Caco-2 (cell line): Measurements from ENCODE around the gene PRR35. TPM values are rescaled to one million over a fixed set of nuclear protein-coding genes. Genes with fewer than 3 reads are reported as not detected.

Source experiments
- BruUV-seq: library from RNA; stranded (reverse); fragments of 400-500 nt; replicated peaks from 2 replicates; lab custom pipeline; 2021; lab: Mats Ljungman, UMichigan
- CTCF ChIA-PET: fragments of 300-600 bp; sonication (Branson Sonifier 250); formaldehyde crosslinking; loops from one replicate; lab custom pipeline; 2022; ENCODE audit warnings: antibody characterized with exemption; lab: Charles Lee
- POLR2A ChIA-PET: fragments of 300-600 bp; sonication (Branson Sonifier 250); formaldehyde crosslinking; loops from one replicate; lab custom pipeline; 2022; ENCODE audit warnings: antibody characterized with exemption; lab: Charles Lee
- DNase-seq, 2 experiments: peaks; one replicate each; pipeline versions ENCODE4 v3.0.0 to v3.0.0-alpha.2; 2020 to 2022
- H3K27me3 ChIP-seq: replicated peaks from 2 replicates; pipeline ENCODE4 v1.6.0; 2011; ENCODE audit warnings: low read length; ENCODE audit not compliant: control insufficient read depth, insufficient read depth
- H3K36me3 ChIP-seq: 2 replicates; pipeline ENCODE4 v1.5.1; 2011; ENCODE audit warnings: low read length; ENCODE audit not compliant: control insufficient read depth, insufficient read depth
- H3K4me1 ChIP-seq: fragments of 250-450 bp; sonication (Bioruptor Pico); 2 replicates; pipeline ENCODE4 v1.5.1; 2020; ENCODE audit warnings: mild to moderate bottlenecking
- H3K4me3 ChIP-seq: 2 replicates; pipeline ENCODE4 v1.5.1; 2011; ENCODE audit warnings: low read depth, mild to moderate bottlenecking, control low read depth, low read length
- H3K9me3 ChIP-seq: fragments of 250-450 bp; sonication (Bioruptor Pico); 2 replicates; pipeline ENCODE4 v1.5.1; 2020; ENCODE audit warnings: mild to moderate bottlenecking, moderate library complexity
- H3K27ac Mint-ChIP-seq: one replicate; pipeline ENCODE4 v1.8.0; 2022; ENCODE audit warnings: mixed read lengths; ENCODE audit not compliant: unreplicated experiment
- H3K27me3 Mint-ChIP-seq: one replicate; pipeline ENCODE4 v1.8.0; 2022; ENCODE audit warnings: mixed read lengths; ENCODE audit not compliant: insufficient read depth, unreplicated experiment
- H3K36me3 Mint-ChIP-seq: one replicate; pipeline ENCODE4 v1.8.0; 2022; ENCODE audit warnings: mild to moderate bottlenecking, mixed read lengths; ENCODE audit not compliant: insufficient read depth, unreplicated experiment
- H3K4me1 Mint-ChIP-seq: one replicate; pipeline ENCODE4 v1.8.0; 2022; ENCODE audit warnings: low read depth, mixed read lengths; ENCODE audit not compliant: unreplicated experiment
- H3K4me3 Mint-ChIP-seq: one replicate; pipeline ENCODE4 v1.8.0; 2022; ENCODE audit warnings: mild to moderate bottlenecking, moderate library complexity, mixed read lengths; ENCODE audit not compliant: unreplicated experiment
- H3K9me3 Mint-ChIP-seq: one replicate; pipeline ENCODE4 v1.8.0; 2022; ENCODE audit warnings: mixed read lengths; ENCODE audit not compliant: unreplicated experiment
- CTCF ChIP-seq, 2 experiments: fragments of 200-600 bp in 1 of 2; IDR thresholded peaks; 1 replicate in 1 of 2; 2 replicates in 1 of 2; pipeline versions ENCODE4 v1.5.1 to v1.8.0; 2011 to 2022; ENCODE audit warnings: antibody characterized with exemption in 1 of 2, control low read depth in 1 of 2, inconsistent platforms in 1 of 2, low read depth in 1 of 2, low read length in 1 of 2, mild to moderate bottlenecking in 1 of 2, moderate library complexity in 1 of 2; ENCODE audit not compliant: insufficient read depth in 1 of 2, severe bottlenecking in 1 of 2, unreplicated experiment in 1 of 2
- intact Hi-C: fragments of 100-400 bp; cut with micrococcal nuclease; formaldehyde crosslinking; loops from one replicate; pipeline ENCODE4 v1.10.0; 2022; ENCODE audit not compliant: unreplicated experiment
- total RNA-seq: library from RNA; stranded (reverse); gene quantifications from 2 replicates; pipeline ENCODE4 v1.2.3, GENCODE V29; 2022

PRR35 gene
- total RNA-seq, 1 experiment from 2014 or later, result not detected

- Histone ChIP-seq H3K4me1 (no peaks in the 10 kb centered on the region), H3K27me3 (no peaks in the 10 kb centered on the region), H3K9me3 (no peaks in the 10 kb centered on the region), H3K36me3 (no peaks in the 10 kb centered on the region), H3K4me3 (no peak overlapping the region)
- BruUV-seq, result no TSS peak
- Mint-ChIP-seq H3K9me3 (no peaks in the 10 kb centered on the region), H3K27ac (no peak overlapping the region), H3K4me1 (peaks cover 12% of the 10 kb centered on the region), H3K4me3 (no peak overlapping the region), H3K36me3 (peaks cover 6% of the 10 kb centered on the region), H3K27me3 (no peaks in the 10 kb centered on the region)
- no peak for TF ChIP-seq CTCF (IDR thresholded peaks at IDR 0.05; ENCODE audit: insufficient read depth in 1 of 2, low read depth in 1 of 2, low read length in 1 of 2, severe bottlenecking in 1 of 2, unreplicated experiment in 1 of 2)
- ChIA-PET CTCF (no interaction called here), POLR2A (no interaction called here)
- intact Hi-C loops, result no loop called here
- no peak for DNase-seq
These were observed 15.4 kb downstream of the PRR35 start for GRCh38 chr16:575354-576196.

GRCh38 chr16:576197-576822 is 16.1 kb downstream of the PRR35 start:
- Mint-ChIP-seq H3K27me3 (no peaks in the 10 kb centered on the region), H3K36me3 (peaks cover 6% of the 10 kb centered on the region), H3K9me3 (no peaks in the 10 kb centered on the region), H3K4me1 (peaks cover 6% of the 10 kb centered on the region), H3K4me3 (no peak overlapping the region), H3K27ac (no peak overlapping the region)
- no TSS peak for BruUV-seq
- no peaks in the 10 kb centered on the region for H3K36me3 ChIP-seq
- H3K4me3 ChIP-seq, result no peak overlapping the region
- no peaks in the 10 kb centered on the region for H3K9me3 ChIP-seq
- CTCF ChIA-PET, result interaction anchor here (0.5 to 1.2 kb wide), 2 partner anchors 8 to 9 kb away, joined by 3 to 6 read pairs; no protein-coding TSS in a partner anchor
- no peaks in the 10 kb centered on the region for H3K4me1 ChIP-seq
- POLR2A ChIA-PET, result no interaction called here
- H3K27me3 ChIP-seq, result no peaks in the 10 kb centered on the region
- intact Hi-C loops, result no loop called here
- TF ChIP-seq CTCF (IDR thresholded peaks at IDR 0.05; ENCODE audit: insufficient read depth in 1 of 2, low read depth in 1 of 2, low read length in 1 of 2, severe bottlenecking in 1 of 2, unreplicated experiment in 1 of 2), result no peak
- DNase-seq, result no peak

GRCh38 chr16:576823-577201 is 16.6 kb downstream of the PRR35 start:
- no peak for DNase-seq
- no peaks in the 10 kb centered on the region for H3K27me3 ChIP-seq
- intact Hi-C loops, result no loop called here
- TF ChIP-seq CTCF (IDR thresholded peaks at IDR 0.05; ENCODE audit: insufficient read depth in 1 of 2, low read depth in 1 of 2, low read length in 1 of 2, severe bottlenecking in 1 of 2, unreplicated experiment in 1 of 2), result peak in 1 of 2 experiments; percentile 30
- Mint-ChIP-seq H3K36me3 (peaks cover 6% of the 10 kb centered on the region), H3K9me3 (no peaks in the 10 kb centered on the region), H3K4me1 (peaks cover under 1% of the 10 kb centered on the region), H3K4me3 (no peak overlapping the region), H3K27me3 (no peaks in the 10 kb centered on the region), H3K27ac (no peak overlapping the region)
- H3K4me3 ChIP-seq, result no peak overlapping the region
- no peaks in the 10 kb centered on the region for H3K9me3 ChIP-seq
- POLR2A ChIA-PET, result no interaction called here
- no peaks in the 10 kb centered on the region for H3K4me1 ChIP-seq
- no peaks in the 10 kb centered on the region for H3K36me3 ChIP-seq
- no TSS peak for BruUV-seq
- CTCF ChIA-PET, result interaction anchor here (0.5 to 1.2 kb wide), 2 partner anchors 8 kb away, joined by 3 to 6 read pairs; no protein-coding TSS in a partner anchor
